Neural progenitor cell (in vitro differentiated cells): ENCODE measurements around the gene LPP. TPM values are rescaled to one million over a fixed set of nuclear protein-coding genes. Genes with fewer than 3 reads are reported as not detected.

ENCODE experiments used
- DNase-seq: peaks from one replicate; pipeline ENCODE4 v3.0.0-alpha.2; 2016; ENCODE audit warnings: low spot score
- H2AFZ ChIP-seq: fragments of 200-600 bp; sonication (generic); replicated peaks from 2 replicates; pipeline ENCODE4 v1.6.1; 2016; ENCODE audit warnings: antibody characterized with exemption
- H3F3A ChIP-seq: fragments of 200-600 bp; sonication (generic); 2 replicates; pipeline ENCODE4 v1.6.1; 2016; ENCODE audit warnings: antibody characterized with exemption, low read depth
- H3K27ac ChIP-seq: fragments of 200-600 bp; sonication (generic); 2 replicates; pipeline ENCODE4 v1.5.1; 2016; ENCODE audit warnings: mild to moderate bottlenecking
- H3K27me3 ChIP-seq: fragments of 200-600 bp; sonication (generic); 2 replicates; pipeline ENCODE4 v1.6.1; 2016; ENCODE audit warnings: mild to moderate bottlenecking, moderate library complexity
- H3K36me3 ChIP-seq: fragments of 200-600 bp; sonication (generic); 2 replicates; pipeline ENCODE4 v1.5.1; 2016
- H3K4me1 ChIP-seq: fragments of 200-600 bp; sonication (generic); 2 replicates; pipeline ENCODE4 v1.6.1; 2016; ENCODE audit warnings: mixed run types
- H3K4me2 ChIP-seq: fragments of 200-600 bp; sonication (generic); 2 replicates; pipeline ENCODE4 v1.6.1; 2016
- H3K4me3 ChIP-seq: fragments of 200-600 bp; sonication (generic); 2 replicates; pipeline ENCODE4 v1.5.1; 2016
- H3K79me2 ChIP-seq: fragments of 200-600 bp; sonication (generic); 2 replicates; pipeline ENCODE4 v1.6.1; 2016; ENCODE audit warnings: low read depth
- H3K9ac ChIP-seq: fragments of 200-600 bp; sonication (generic); 2 replicates; pipeline ENCODE4 v1.6.1; 2016
- H3K9me3 ChIP-seq: fragments of 200-600 bp; sonication (generic); 2 replicates; pipeline ENCODE4 v1.5.1; 2016; ENCODE audit warnings: low read depth
- H4K20me1 ChIP-seq: fragments of 200-600 bp; sonication (generic); 2 replicates; pipeline ENCODE4 v1.6.1; 2016; ENCODE audit warnings: low read depth
- H3K27ac Mint-ChIP-seq: 3 replicates; pipeline ENCODE4 v1.8.0; 2021; ENCODE audit warnings: mixed read lengths
- H3K27me3 Mint-ChIP-seq: 2 replicates; pipeline ENCODE4 v1.8.0; 2022; ENCODE audit warnings: low read depth, mild to moderate bottlenecking, inconsistent platforms, moderate library complexity, mixed read lengths; ENCODE audit not compliant: insufficient read depth
- H3K36me3 Mint-ChIP-seq: 3 replicates; pipeline ENCODE4 v1.8.0; 2021; ENCODE audit warnings: mixed read lengths
- H3K4me1 Mint-ChIP-seq: 3 replicates; pipeline ENCODE4 v1.8.0; 2021; ENCODE audit warnings: mixed read lengths
- H3K4me3 Mint-ChIP-seq: 3 replicates; pipeline ENCODE4 v1.8.0; 2021; ENCODE audit warnings: mild to moderate bottlenecking, moderate library complexity, mixed read lengths
- H3K9me3 Mint-ChIP-seq: 3 replicates; pipeline ENCODE4 v1.8.0; 2020; ENCODE audit warnings: mixed read lengths
- EZH2 ChIP-seq: fragments of 200-600 bp; sonication (generic); IDR thresholded peaks from 2 replicates; pipeline ENCODE4 v1.6.1; 2017; ENCODE audit warnings: antibody characterized with exemption, mild to moderate bottlenecking, moderate library complexity
- EZH2phosphoT487 ChIP-seq: fragments of 200-600 bp; sonication (generic); IDR thresholded peaks from 2 replicates; pipeline ENCODE4 v1.6.1; 2017; ENCODE audit warnings: antibody characterized with exemption
- total RNA-seq: library from RNA; depleted of rRNA; stranded (reverse); fragments of >200 nt; gene quantifications from 2 replicates; pipeline ENCODE4 v1.2.3, GENCODE V29; 2015; ENCODE audit warnings: low replicate concordance
- TF ChIP-seq, protein P1 (sequence below): fragments of 200-600 bp; sonication (generic); IDR thresholded peaks from 2 replicates; pipeline ENCODE4 v1.5.1; 2017; ENCODE audit warnings: antibody characterized with exemption, mild to moderate bottlenecking

Gene LPP
- total RNA-seq, 1 donor from 2014 or later, result 18.9 TPM

GRCh38 chr3:188559856-188560255 is 405.9 kb downstream of the LPP start:
- Histone ChIP-seq H3K27me3 (no peaks in the 10 kb centered on the region), H4K20me1 (no peaks in the 10 kb centered on the region), H3K4me3 (no peak overlapping the region), H3K4me2 (no peak overlapping the region), H3K79me2 (no peaks in the 10 kb centered on the region), H3K27ac (no peak overlapping the region), H2AFZ (no peak overlapping the region), H3K9me3 (no peaks in the 10 kb centered on the region), H3K4me1 (no peaks in the 10 kb centered on the region), H3K36me3 (no peaks in the 10 kb centered on the region), H3K9ac (no peak overlapping the region), H3F3A (no peaks in the 10 kb centered on the region)
- Mint-ChIP-seq H3K4me1 (no peaks in the 10 kb centered on the region), H3K27me3 (no peaks in the 10 kb centered on the region), H3K9me3 (no peaks in the 10 kb centered on the region), H3K27ac (no peak overlapping the region), H3K4me3 (no peak overlapping the region), H3K36me3 (no peaks in the 10 kb centered on the region)
- TF ChIP-seq, protein P1, sequence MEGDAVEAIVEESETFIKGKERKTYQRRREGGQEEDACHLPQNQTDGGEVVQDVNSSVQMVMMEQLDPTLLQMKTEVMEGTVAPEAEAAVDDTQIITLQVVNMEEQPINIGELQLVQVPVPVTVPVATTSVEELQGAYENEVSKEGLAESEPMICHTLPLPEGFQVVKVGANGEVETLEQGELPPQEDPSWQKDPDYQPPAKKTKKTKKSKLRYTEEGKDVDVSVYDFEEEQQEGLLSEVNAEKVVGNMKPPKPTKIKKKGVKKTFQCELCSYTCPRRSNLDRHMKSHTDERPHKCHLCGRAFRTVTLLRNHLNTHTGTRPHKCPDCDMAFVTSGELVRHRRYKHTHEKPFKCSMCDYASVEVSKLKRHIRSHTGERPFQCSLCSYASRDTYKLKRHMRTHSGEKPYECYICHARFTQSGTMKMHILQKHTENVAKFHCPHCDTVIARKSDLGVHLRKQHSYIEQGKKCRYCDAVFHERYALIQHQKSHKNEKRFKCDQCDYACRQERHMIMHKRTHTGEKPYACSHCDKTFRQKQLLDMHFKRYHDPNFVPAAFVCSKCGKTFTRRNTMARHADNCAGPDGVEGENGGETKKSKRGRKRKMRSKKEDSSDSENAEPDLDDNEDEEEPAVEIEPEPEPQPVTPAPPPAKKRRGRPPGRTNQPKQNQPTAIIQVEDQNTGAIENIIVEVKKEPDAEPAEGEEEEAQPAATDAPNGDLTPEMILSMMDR, result no peak
- TF ChIP-seq EZH2 (no peak), EZH2phosphoT487 (no peak)
- DNase-seq, result no peak

- no peak for DNase-seq
- Histone ChIP-seq H3K9me3 (no peaks in the 10 kb centered on the region), H3K79me2 (no peaks in the 10 kb centered on the region), H3K9ac (no peak overlapping the region), H3K27me3 (no peaks in the 10 kb centered on the region), H3F3A (no peaks in the 10 kb centered on the region), H3K4me2 (no peak overlapping the region), H3K4me3 (no peak overlapping the region), H3K4me1 (no peaks in the 10 kb centered on the region), H4K20me1 (no peaks in the 10 kb centered on the region), H2AFZ (no peak overlapping the region), H3K27ac (no peak overlapping the region), H3K36me3 (no peaks in the 10 kb centered on the region)
- Mint-ChIP-seq H3K4me1 (no peaks in the 10 kb centered on the region), H3K36me3 (no peaks in the 10 kb centered on the region), H3K27ac (no peak overlapping the region), H3K9me3 (no peaks in the 10 kb centered on the region), H3K27me3 (no peaks in the 10 kb centered on the region), H3K4me3 (no peak overlapping the region)
- TF ChIP-seq, protein P1, result no peak
- no peak for TF ChIP-seq EZH2phosphoT487
- no peak for TF ChIP-seq EZH2
Measured at GRCh38 chr3:188562144-188562543, 408.2 kb downstream of the LPP start.

DNA sequence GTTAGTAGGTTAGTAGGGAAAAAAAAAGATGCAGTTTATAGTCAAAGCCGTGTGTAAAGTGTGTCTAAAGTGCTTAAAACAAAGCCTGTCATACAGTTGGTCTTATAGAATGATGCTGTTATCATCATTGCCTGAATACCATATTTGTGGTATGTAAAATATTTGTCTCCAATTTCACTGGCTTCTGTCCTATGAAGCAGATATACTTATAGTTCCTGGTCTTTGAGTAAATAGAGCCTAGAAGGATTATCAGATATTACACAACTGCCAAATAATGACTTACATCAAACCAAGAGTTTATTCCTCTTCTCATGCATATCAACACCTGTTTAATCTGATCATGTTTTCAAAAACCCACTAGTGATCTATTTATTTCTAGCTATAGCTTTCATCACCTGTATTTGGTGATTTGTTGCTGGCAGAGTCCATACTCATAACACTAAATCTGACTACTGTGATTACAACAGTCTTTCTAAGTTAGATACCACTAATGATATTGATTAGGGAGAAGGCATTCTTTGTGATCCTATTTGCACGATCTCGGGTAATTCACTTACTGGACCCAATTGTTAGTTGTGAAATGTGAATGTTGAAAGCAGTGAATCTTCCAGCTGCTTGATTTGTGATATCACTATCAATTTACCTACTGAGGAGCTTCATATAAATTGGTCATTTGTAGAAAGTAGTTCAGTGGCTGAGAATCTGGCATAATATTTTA is 413.7 kb downstream of the LPP start:
- Mint-ChIP-seq H3K4me3 (no peak overlapping the region), H3K27me3 (no peaks in the 10 kb centered on the region), H3K9me3 (no peaks in the 10 kb centered on the region), H3K27ac (no peak overlapping the region), H3K4me1 (peaks cover 6% of the 10 kb centered on the region), H3K36me3 (no peaks in the 10 kb centered on the region)
- peaks cover 9% of the 10 kb centered on the region for H4K20me1 ChIP-seq
- TF ChIP-seq EZH2phosphoT487, result no peak
- TF ChIP-seq, protein P1, result no peak
- TF ChIP-seq EZH2, result no peak
- H3F3A ChIP-seq, result no peaks in the 10 kb centered on the region
- no peaks in the 10 kb centered on the region for H3K79me2 ChIP-seq
- H3K9me3 ChIP-seq, result no peaks in the 10 kb centered on the region
- H3K4me1 ChIP-seq, result peaks cover 11% of the 10 kb centered on the region
- no peak overlapping the region for H3K9ac ChIP-seq
- H3K4me2 ChIP-seq, result no peak overlapping the region
- no peak for DNase-seq
- H3K27ac ChIP-seq, result no peak overlapping the region
- no peak overlapping the region for H3K4me3 ChIP-seq
- no peaks in the 10 kb centered on the region for H3K27me3 ChIP-seq
- H3K36me3 ChIP-seq, result no peaks in the 10 kb centered on the region
- H2AFZ ChIP-seq, result no peak overlapping the region
